Stimulated activated CD4-positive, alpha-beta T cell treated with anti-CD3 and anti-CD28 coated beads, Interleukin-1b, Interleukin-23, amount 100 ng/mL, for 1 hour (primary cell): ENCODE measurements around the gene RAF1.
"Not testable (repeated sequence)": the region's sequence is repeated elsewhere in the genome, so short reads cannot be mapped to it uniquely, and the experiment has no call there.

Experiments used
- DNase-seq, 2 donors: peaks; one replicate each; pipeline ENCODE4 v3.0.0-alpha.2; 2020; ENCODE audit warnings: low read depth in 2 of 2

RAF1 gene

GRCh38 chr3:12560505-12561190, 103.3 kb downstream of the RAF1 start:
- DNase-seq, result no peak

GRCh38 chr3:12559520-12559919, 104.4 kb downstream of the RAF1 start:
- no peak for DNase-seq

DNA sequence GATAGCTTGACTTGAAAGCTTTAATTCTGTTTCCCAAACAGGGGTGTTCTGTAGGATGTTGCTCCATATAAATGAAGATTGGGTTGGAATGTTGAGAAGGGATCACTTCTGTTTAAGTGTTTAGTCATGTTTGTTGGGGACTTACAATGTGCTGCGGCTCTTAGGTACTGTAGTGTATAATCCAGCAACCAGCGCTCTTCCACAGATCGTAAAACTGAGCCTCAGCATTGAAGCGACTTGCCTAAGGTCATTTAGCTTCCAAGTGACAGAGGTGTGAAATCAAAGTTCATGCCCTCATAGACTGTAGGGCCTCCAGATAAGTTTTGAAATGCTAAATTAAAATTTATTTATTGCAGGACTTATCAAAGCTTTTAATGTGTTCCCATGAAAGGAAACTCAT, 105.2 kb downstream of the RAF1 start:
- no peak for DNase-seq

GRCh38 chr3:12557473-12558100, 106.3 kb downstream of the RAF1 start:
- DNase-seq, result no peak

GRCh38 chr3:12556690-12557472, 107.0 kb downstream of the RAF1 start, which contains the start of gene MKRN2:
MKRN2 (plus strand) TSS chr3:12557087; CDS start chr3:12557151, 64 bp downstream.
- DNase-seq, result peak; percentile 61 to 77

DNA sequence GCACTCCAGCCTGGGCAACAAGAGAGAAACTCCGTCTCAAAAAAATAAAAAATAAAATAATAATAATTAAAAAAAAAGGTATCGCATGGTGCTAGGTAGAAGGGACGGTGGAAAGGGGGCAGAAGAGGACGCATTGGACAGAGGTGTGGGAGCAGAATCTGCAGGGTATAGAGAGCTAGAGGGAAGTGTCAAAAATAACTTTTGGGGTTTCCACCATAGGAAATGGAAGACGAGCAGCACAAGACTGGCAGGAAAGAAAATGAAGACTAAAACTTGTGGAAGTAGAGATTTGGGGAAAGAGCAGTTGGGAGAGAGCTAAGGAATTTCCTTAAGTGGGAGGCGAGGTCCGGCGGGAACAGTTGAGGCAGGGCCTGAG, 107.6 kb downstream of the RAF1 start:
- no peak for DNase-seq

DNA sequence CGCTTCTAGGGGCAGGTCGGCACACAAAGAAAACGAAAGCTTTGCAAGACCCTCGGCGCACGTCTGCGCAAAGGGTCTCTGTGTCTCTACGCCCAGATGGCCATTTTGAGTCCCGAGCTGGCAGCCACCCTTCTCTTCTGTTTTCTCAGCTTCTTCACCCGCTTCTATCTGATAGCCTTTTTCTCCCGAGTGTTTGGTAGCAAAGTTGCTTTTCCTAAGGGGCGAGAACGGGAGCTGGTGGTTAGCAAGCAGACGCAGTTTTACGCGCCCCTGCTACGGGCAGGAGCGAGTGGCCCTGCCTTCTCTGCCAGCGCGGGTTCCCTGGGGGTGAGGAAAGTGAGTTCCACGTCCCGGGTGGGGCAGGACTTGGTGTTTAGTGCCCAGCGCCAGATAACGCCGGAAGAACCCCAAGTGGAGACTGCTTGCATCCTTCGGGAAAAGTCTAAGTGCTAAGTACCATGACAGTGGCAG, 110.0 kb downstream of the RAF1 start:
- no peak for DNase-seq

- DNase-seq, result no peak
These were observed 113.8 kb downstream of the RAF1 start for GRCh38 chr3:12549971-12550760.

DNA sequence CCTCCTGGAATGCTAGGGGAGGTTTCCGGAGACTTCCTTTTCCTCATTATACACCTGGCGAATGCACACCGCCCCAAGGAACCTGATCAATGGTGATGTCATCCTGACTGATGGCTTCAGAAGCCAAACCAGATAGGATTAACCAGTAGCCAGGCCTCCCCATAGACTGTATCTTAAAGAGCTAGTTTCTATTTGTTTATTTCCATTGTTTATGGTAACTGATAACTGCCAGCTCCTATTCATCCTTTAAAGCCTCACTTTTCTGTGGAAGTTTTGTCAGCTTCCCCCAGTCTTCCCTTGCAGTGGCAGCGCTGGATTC, 118.5 kb downstream of the RAF1 start, which contains the start of gene MKRN2OS:
TSS of gene MKRN2OS (minus strand) at position 27 of the 319 bp plus-strand sequence. CDS start 35 bp downstream, outside the sequence.
- DNase-seq, result no peak

GRCh38 chr3:12544652-12545472, 119.1 kb downstream of the RAF1 start:
- no peak for DNase-seq

DNA sequence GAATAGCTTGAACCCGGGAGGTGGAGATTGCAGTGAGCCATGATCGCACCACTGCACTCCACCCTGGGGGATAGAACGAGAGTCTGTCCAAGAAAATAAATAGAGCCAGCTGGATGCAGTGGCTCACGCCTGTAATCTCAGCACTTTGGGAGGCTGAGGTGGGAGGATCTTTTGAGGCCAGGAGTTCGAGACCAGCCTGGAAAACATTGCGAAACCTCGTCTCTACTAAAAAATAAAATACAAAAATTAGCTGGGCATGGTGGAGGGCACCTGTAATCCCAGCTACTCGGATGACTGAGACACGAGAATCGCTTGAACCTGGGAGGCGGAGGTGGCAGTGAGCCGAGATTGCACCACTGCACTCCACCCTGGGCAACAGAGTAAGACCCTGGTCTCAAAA, 120.4 kb downstream of the RAF1 start:
- not testable (repeated sequence) for DNase-seq

DNA sequence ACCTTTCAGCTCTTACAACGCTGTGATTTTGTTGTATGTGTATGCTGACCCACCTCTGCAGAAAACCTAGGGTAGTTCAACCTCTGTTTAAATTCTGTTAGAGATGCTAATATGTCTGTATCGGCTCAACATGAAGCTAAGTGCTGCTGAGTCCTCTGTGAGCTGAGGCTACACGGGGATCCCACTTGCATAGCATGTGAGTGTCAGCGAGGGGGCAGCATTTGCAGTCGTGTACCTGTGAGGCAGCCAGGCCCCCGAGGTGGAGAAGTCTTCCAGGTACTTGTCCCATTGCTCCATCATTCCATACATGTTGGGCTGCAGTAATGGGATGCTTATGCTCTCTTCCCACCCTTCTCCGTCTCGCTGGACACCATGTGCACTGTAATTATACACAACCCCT, 122.3 kb downstream of the RAF1 start:
- DNase-seq, result no peak

- no peak for DNase-seq
These were observed 127.5 kb downstream of the RAF1 start for GRCh38 chr3:12536423-12536822.
